Transverse colon (tissue), 3 donors: Measurements from ENCODE around the gene ARRB2.

Experiments
- CTCF ChIP-seq, 5 experiments: fragments of 200-600 bp in 3 of 5; fragments of 450-650 bp in 2 of 5; sonication (generic) in 3 of 5; IDR thresholded peaks; 1 replicate in 2 of 5; 2 replicates in 3 of 5; pipeline ENCODE4 v1.5.1; 2016 to 2017; ENCODE audit warnings: antibody characterized with exemption in 5 of 5, inconsistent platforms in 3 of 5, mild to moderate bottlenecking in 2 of 5, moderate library complexity in 1 of 5
- EP300 ChIP-seq: sonication (generic); formaldehyde crosslinking; IDR thresholded peaks from one replicate; pipeline ENCODE4 v1.6.1; 2017; ENCODE audit warnings: antibody characterized with exemption, low read depth
- POLR2A ChIP-seq: fragments of 450-650 bp; IDR thresholded peaks from one replicate; pipeline ENCODE4 v1.6.1; 2016; ENCODE audit warnings: antibody characterized with exemption, mild to moderate bottlenecking, moderate library complexity

GRCh38 chr17:4717791-4718190, 7.4 kb downstream of the ARRB2 start:
- TF ChIP-seq EP300 (no peak), CTCF (IDR thresholded peaks at IDR 0.05) (no peak), POLR2A (no peak)
